Thymus (tissue), 2 donors: Measurements from ENCODE around the gene ATRN. TPM values are rescaled to one million over a fixed set of nuclear protein-coding genes. Genes with fewer than 3 reads are reported as not detected.

Source experiments
- polyA plus RNA-seq: library from polyadenylated mRNA; stranded (reverse); fragments of 200-250 nt; gene quantifications from one replicate; pipeline ENCODE4 v1.2.3, GENCODE V29; 2013
- total RNA-seq: library from RNA; stranded (reverse); fragments of 120-200 nt; gene quantifications from one replicate; pipeline ENCODE4 v1.2.4, GENCODE V29; 2013
- donor health status: healthy.

The ATRN gene
- total and polyA plus RNA-seq, 2 donors: 4.8 to 7.4 TPM

Other genes starting within 250 kb of the ATRN start
- gene SLC4A11, start 231.8 kb upstream of the ATRN start, total RNA-seq: 0.14 TPM
- 4.4 TPM for gene SLC4A11, start 231.8 kb upstream of the ATRN start, polyA plus RNA-seq
- gene DNAAF9, start 63.3 kb upstream of the ATRN start, total RNA-seq: 2.8 TPM
- gene DNAAF9, start 63.3 kb upstream of the ATRN start, polyA plus RNA-seq: 6.2 TPM
- gene GFRA4, start 192.4 kb downstream of the ATRN start, total RNA-seq: 0.19 TPM
- 0.21 TPM for gene GFRA4, start 192.4 kb downstream of the ATRN start, polyA plus RNA-seq
- gene ADAM33, start 211.0 kb downstream of the ATRN start, total RNA-seq: 0.90 TPM
- 3.6 TPM for gene ADAM33, start 211.0 kb downstream of the ATRN start, polyA plus RNA-seq
- 0.90 TPM for gene SIGLEC1, start 241.6 kb downstream of the ATRN start, total RNA-seq
- 21.9 TPM for gene SIGLEC1, start 241.6 kb downstream of the ATRN start, polyA plus RNA-seq